HG03442 (cell line): ENCODE data around the gene MED15.

Source experiments
- ATAC-seq: cut with Tn5 transposase; IDR thresholded peaks from one replicate; pipeline ENCODE4 v1.9.1; 2021; ENCODE audit warnings: mild to moderate bottlenecking, moderate library complexity; ENCODE audit not compliant: unreplicated experiment

Gene MED15

DNA sequence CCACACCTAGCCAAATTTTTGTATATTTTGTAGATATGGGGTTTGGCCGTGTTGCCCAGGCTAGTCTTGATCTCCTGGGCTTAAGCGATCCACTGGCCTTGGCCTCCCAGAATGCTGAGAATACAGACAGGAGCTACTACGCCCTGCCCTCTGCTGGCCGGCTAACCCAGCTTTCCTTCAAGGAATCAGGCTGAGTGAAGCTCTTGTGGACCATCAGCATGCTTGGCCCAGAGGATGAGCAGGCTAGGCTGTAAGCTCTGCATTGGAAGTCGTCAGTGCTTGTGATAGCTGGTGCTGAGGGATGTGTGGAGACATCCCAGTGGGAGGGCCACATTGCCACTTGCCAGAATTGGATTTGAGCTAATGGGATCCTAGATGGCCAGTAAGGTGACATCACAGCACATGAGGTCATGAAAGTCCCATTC, 60.6 kb downstream of the MED15 start:
- ATAC-seq, result no peak

DNA sequence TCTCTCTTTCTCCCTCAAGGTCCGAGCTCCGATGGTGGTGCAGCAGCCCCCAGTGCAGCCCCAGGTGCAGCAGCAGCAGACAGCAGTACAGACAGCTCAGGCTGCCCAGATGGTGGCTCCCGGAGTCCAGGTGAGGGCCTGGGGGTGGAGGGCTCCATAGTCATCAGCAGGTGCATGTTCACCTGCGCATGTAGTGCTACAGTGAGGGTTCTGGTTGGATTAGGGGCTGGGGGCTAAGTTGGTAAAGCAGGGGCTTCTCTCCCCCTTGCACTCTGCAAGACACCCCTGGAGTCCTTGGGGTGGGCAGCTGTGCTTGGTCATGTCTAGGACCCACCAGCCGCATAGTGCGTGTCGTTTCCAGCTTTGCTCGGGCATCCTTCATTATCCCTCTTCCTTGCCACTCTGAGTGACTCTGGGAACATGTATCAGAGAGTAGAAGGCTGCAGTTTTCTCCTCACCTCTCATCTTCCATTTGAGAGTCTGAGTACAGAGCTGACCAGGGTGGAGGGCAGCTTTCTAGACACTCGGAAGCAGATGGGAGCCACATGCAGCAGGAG, 61.2 kb downstream of the MED15 start:
- ATAC-seq, result no peak

DNA sequence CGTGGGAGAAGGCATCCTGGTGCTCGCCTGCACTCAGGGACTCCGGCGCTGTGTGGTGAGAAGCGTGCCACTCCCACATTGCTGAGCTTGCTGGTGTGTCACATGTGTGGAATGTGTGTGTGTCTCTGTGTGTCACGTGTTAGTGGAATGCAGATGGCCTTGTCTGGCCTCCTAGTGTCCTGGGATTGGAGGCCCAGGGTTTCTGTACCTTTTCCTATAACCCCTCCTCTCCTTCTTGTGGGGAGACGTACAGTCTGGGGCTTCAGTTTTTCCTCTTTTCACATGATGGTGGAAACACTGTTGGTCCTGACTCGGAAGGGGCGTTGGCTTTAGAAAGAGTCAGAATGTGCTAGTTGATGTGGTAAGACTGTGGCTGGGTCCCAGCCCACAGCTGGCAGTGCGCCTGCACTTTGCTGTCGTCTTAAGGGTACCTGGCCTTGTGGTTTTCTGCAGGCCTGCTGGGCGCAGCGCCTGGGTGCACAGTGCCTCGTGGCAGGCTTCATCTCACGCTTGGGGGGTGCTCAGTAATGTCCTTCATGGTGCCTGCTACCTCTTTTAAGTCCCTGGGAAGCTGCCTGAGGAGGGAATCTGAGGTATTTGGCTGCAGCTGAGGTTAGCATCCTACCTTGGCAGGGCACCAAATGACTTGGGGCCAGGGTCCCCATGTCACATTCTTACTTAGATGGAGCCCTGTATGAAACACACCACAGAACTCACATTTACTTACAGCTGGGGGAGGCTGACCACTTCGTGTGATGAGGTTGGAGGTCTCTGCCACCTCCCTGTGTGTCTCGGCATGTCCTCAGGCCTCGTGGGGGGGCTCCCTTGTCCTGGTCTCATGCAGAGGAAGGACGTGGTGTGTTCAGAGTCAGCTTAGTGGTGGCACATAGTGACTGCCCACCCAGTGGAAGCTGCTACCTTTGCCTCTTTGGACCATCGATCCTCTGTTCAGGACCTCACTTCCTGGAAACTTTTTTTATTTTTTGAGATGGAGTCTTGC, 61.9 kb downstream of the MED15 start:
- ATAC-seq, result no peak

DNA sequence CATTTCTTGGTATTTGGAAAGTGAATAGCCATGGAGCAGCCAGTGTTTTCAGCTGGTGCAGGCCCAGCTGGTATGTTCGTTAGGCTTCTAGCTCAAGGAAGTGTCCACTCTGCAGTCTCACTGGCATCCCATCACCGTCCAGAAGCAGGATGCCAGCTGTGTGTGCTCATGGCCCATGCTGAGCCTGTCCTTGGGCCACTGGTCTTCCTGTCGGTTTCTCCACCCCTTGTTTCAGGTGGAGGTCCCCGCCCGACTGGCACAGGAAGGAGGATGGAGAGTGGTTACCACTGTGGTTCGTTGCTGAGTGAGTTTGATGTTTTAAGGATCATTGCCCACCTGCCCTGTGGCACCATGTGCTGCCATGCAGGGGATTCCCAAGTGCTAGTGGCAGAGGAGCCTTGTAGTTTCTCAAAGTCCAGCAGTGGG, 63.7 kb downstream of the MED15 start:
- ATAC-seq, result no peak

DNA sequence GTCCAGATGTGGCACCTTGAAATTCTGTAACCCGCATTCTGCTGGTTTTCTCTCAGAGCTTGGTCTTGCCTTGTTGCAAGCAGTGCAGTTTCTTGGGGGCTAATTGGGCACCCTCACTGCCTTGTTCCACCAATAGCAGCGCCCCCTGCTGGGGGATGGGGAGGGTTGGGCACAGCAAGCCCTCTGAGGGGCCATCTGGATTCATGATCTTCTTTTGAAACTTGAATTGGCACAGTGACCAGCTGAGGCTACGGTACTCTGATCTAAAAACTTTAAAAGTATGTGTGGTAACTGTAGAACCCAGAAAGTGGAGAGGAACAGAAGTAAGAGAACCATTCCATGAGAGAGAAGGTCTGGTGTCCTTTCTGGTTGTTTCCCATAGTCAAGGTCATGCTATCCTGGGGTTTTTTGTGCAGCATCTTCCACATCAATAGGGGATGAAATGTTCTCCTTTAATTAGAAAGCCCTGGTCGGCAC, 64.2 kb downstream of the MED15 start:
- no peak for ATAC-seq

DNA sequence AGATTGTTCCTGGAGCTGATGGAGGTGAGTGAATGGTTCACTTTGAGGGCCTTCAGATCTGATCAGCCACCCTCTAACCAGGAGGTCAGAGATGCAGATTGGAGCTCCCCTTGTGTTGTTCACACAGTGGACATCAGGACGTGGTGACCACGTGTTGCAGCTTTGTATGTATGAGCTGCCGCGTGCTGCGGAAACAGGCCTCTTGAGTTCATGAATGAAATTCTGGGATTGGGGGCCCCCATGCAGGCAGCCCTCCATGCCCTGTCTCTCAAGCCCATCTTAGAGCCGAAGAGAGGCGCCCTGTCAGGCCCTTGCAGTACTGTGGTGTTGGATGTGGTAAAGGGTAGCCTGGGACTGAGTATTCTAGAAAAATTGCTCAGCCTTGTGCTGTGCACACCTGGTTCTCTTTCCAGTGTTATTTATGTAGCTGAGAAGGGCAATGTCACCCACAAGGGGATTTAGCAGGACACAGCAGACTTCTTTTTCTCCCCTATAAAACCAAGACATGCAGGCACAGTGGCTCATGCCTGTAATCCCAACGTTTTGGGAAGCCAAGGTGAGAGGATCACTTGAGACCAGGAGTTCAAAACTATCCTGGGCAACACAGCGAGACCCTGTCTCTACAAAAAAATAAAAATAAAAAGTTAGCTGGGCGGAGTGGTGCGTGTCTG, 64.9 kb downstream of the MED15 start:
- no peak for ATAC-seq

DNA sequence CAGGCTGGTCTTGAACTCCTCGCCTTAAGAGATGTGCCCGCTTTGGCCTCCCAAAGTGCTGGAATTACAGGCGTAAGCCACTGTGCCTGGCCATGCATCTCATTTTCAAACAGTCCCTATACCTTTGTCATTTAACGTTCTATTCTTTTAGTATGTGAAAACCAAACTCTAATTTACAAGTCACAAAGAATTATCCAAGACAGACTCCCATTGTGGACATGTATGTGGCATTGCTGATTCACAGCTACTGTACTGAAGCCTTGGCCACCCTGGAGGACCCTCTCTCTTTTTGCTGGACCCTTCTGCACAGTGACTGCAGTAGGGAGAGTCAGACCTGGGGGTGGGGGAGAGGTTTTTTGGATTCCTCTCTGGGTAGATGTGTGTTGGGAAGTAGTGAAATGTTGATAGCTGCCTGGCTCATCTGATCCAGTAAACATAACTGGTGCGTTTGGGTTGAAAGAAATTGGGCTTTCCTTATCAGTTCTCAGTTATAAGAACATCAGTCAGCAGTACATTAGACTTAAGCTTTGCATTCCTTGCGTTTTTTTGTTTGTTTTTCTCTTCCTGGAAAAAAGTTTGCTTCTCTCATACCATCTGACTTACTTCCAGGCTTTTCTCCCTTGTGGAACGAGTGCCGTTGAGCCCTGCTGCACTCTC, 65.9 kb downstream of the MED15 start:
- no peak for ATAC-seq

DNA sequence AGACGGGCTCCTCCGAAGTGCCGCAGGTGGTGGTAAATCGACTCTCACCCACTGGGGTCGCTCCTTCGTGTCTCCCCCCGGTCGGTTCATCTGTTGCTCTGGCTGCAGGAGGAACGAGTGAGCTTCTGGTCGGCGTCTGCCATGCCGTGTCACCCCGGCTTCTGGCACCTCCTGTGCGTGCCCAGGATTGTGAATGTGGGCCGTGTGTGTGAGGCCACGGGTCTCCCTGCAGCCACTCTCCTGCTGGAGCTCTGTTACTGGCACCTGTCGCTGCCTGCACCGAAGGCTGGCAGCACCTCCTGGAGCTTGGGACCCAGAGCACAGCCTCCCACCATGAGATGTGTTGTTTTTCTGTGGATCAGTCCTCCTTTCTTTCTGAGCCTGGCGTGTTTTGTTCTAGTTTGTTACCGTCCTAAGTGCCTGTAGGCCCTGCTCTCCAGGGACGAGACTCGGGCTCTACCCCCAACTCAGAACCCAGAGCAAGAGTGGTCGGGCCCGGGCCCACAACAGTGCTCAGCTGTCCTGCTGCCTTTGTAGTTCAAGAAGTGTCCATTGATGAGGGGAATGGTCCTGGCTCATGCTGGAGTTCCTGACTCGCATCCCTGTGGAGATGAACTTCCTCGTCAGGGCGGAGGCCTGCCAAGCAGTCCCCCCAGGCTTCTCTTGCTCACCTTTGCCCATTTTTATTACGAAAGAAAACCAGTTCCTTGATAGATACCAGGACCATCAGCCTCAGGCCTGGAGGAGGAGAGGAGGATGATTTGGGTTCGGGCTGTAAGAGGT, 66.6 kb downstream of the MED15 start:
- ATAC-seq, result no peak

DNA sequence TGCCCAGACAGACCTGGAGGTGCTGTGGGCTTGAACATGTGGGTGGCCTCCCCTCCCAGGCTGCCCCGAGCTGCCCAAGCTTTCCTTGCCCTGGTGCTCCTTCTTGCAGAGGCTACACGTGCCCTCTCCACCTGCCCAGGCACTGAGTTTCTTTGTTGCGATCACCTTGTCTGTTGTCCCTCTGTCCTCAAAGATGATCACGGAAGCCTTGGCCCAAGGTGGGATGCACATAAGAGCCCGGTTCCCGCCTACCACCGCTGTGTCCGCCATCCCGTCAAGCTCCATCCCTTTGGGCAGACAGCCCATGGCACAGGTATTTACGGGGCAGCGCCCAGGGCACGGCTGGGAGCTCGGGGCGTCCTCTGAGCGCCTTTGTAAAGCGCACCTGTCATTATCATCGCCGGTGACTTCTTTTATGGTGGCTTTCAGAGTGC, 67.5 kb downstream of the MED15 start:
- ATAC-seq, result no peak

DNA sequence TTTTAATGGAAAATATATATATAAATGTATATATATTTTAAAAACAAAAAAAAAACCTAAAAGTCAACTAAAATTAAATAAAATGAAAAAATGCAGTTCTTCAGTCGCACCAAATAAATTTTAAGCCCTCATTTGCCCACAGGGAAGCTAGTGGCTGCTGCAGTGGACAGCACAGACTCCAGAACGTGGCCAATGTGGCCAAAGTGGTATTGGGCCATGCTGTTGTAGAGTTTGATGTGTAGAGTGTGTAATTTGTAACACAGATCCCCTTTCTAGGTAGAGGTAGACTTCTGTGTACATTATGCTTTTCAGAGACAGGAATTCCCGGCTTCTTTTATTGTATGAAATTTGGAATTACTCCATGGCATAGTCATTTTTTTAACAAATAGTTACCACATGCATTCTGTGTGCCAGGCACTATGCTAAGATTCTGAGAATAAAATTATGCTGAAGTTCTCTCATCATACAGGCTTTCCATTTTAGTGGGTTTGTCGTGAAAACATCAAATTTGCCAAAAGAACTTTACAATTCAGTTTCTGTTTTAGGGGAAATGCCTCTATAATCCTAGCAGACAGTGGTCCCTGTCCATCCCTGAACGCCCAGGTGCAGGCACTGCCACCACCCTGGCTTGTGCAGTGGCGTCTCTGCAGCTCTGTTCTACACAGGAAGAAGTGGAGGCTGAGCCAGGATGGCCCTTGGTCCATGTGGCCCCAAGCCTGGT, 68.5 kb downstream of the MED15 start:
- ATAC-seq, result no peak

DNA sequence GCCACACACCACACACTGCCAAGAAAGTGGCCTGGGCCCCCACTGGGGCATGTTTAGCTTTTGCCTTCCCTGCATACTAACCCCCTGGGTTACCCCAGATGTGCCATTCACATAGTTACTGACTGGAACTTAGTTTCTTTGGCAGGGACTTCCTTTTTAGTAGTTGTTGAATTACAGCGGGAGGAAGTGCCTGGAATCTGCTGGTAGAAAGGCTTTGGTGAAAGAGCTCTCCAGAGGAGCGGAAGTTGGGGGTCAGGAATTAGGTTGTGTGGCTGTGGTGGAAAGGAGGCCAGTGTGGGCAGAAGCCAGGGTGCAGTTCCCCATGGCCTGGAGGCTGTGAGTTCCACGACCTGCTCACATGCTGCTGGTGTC, 69.0 kb downstream of the MED15 start:
- ATAC-seq, result no peak

DNA sequence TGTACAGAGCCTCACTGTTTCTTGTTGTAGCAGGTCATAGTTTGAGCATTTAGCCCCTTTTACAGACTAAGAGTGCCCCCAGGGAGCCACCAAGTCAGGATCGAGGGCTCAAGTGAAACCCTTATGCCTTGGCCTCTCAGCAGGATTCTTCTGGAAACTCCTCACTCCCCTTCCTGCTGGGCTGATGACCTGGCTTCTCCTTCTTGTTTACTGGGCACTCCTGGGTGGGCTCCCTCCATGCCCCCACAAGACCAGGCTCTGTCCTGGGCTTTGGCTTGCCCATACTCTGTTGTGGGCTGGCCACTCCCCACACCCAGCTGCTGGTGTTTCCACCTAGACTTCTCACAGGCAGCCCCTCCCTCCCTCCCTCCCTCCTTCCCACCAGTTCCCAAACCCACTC, 69.6 kb downstream of the MED15 start:
- ATAC-seq, result no peak

DNA sequence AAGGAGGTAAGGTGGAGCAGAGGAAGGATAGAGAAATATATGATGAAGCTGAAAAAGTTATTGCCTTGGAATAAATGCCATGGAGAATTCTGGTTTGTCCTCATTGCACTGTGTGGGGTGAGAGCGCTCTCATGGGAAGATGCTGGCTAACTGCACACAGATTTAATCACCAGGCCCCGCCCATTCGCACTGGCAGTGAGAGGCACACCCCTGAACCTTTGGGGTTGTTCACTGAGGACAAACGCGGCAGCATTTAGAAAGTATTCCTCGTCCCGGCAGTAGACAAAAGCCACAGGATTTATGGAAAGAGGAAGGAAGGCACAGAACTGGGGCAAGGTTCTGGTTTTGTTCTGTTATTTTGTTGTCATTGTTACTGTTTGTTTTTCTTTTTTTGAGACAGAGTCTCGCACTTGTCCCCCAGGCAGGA, 70.2 kb downstream of the MED15 start:
- ATAC-seq, result no peak

DNA sequence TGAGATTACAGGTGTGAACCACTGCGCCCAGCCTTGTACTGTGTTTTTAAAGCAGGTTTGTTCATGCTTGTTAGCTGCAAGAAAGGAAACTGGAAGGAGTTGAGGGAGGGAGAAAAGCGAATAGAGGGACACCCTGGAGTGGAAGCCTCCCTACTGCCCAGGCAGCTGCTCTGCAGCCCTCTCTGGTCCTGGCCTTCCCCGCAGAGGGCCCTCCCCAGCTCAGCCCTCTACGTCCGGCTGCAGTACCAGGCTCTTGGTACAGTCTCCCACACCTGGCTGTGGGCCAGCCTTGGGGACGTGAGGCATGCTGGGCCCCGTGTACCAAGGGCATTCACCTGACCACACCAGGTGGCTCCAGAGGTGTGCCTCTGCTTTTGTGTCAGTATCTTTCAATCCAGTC, 70.8 kb downstream of the MED15 start:
- no peak for ATAC-seq

DNA sequence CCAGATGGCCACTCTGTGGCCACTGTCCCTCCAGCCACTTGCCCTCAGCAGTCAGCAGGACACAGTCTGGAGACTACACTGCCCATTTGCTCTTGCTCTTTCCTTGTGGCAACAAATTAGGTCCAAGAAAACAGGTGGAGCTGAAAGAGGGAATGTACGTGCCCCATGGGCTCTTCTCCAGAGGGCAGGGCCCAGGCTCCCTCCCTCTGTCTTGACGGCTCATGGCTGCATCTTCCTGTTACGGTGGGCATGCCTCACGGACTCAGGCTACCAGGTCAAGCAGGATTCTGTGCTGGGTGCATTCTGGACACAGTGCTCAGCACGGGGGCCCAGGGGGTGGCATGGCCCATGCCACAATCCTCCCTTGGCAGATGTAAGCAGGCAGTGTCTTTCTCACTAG, 71.3 kb downstream of the MED15 start:
- ATAC-seq, result no peak

DNA sequence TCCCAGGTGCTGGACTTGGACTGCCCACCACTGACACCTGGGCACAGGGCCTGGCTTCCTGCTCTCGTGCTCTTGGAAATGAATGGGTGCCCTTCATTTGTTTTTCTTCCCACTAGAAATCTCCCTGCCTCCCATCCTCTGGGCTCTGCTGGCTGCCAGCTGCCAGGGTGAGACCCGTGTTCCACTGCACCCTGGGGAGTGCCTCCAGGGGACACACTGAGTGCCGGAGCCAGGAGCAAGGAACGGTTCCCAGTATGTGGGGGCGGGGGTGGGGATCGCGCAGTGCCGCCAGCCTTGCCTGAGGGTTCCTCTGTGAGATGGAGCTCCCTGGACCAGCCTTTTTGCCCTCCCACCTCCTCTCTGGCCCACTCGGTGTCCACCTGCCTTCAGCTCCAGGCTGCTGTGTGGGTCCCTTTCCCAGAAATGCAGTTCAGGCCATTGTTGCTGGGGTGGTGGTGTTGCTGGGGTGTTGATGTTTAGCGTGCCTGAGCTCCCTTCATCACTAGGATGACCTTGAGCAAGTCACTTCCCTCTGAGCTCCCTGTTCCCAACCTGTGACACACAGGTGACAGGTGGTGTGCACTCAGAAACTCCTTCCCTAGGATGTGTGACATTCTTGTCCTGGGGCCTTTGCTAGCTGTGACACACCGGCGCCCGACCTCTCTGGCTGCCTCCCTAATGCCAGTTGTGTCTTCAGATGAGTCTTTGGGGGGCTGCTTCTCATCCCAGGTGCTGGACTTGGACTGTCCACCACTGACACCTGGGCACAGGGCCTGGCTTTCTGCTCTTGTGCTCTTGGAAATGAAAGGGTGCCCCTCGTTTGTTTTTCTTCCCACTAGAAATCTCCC, 72.1 kb downstream of the MED15 start:
- no peak for ATAC-seq

DNA sequence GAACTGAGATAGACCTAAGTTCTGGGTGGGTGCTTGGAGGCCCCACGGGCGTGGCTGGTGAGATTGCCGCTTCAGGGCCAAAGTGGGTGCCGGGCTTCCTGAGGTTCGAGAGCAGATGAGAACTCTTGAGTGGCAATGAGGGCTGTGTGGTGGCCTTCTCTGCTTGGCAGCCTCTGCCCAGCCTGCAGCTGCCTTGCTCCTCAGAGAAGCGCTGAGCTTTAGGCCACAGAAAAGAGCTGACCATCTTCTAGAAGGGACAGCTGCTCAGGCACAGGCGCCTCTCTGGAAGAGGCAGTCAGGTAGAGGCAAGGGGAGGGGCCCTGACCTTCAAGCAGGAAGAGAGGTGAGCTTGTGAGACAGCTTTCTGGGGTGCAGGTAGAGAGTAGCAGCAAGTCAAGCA, 72.8 kb downstream of the MED15 start:
- ATAC-seq, result no peak

DNA sequence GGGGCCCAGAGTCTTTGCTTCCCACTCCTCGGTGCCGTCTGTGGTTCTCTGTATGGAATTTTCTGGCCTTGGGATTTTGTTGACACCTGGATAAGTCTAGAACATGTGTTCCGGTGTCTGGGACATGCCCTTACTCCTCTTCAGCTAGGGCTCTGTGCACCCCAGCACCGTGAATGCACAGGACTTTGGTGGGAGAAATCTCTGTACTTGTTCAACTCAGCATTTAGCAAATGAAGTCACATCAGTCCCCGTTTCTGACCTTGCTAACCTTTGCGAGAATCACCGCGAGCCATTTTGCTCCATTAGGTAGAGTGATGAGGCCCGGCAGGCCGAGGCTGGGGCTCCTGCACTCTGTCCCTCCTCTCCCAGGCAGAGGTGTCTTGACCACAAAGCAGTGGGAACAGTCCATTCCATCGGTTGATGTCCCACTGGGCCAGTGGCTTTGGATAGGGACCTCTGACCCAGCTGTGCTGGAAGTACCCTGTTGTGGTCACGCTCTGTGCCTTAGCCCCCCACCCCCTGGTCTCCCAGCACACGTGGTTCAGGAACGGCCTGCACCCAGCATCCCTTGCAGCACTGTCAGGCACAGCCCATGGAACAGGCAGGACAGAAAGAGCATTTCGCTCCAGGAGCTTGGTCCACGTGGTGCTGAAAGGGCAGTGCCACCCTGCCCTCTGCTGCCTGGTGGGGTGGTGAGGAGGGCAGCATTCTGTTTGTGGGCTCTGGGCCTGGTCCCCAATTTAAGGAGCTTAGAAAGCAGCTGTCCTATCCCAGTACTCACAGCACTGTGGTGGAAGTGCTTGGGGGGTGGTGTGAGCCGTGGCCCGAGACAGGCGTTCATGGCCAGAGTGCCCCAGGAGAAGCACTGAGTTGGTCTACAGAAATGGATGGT, 73.4 kb downstream of the MED15 start:
- no peak for ATAC-seq
